ENCODE data around the gene USP34. TPM values are rescaled to one million over a fixed set of nuclear protein-coding genes. Genes with fewer than 3 reads are reported as not detected.
"Not testable (repeated sequence)": the region's sequence is repeated elsewhere in the genome, so short reads cannot be mapped to it uniquely, and the experiment has no call there.

The USP34 gene
- polyA plus RNA-seq, 3 donors = 20.8 to 58.5 (median 32.9) TPM

- no peak overlapping the region for H3K27ac ChIP-seq (ENCODE audit: low read depth, low read length)
- 36 to 100% (median 100%) methylated on average over 1 of the region's 1 CpG for WGBS, 3 donors
Observed at GRCh38 chr2:61404438-61404837, 66.4 kb downstream of the USP34 start.

GRCh38 chr2:61398413-61398812 lies 72.5 kb downstream of the USP34 start:
- 94 to 97% (median 96%) methylated on average over 12 of the region's 12 CpGs for WGBS, 3 donors
- H3K27ac ChIP-seq (ENCODE audit: low read depth, low read length) = no peak overlapping the region

- WGBS, 3 donors = 73 to 93% (median 78%) methylated on average over 4 of the region's 4 CpGs
- no peak overlapping the region for H3K27ac ChIP-seq (ENCODE audit: low read depth, low read length)
Observed at GRCh38 chr2:61396005-61396404, 74.9 kb downstream of the USP34 start.

- WGBS, 3 donors = 97 to 98% (median 97%) methylated on average over 7 of the region's 7 CpGs
Observed at GRCh38 chr2:61387588-61387987, 83.3 kb downstream of the USP34 start.

GRCh38 chr2:61380882-61381197 lies 90.0 kb downstream of the USP34 start:
- H3K27ac ChIP-seq (ENCODE audit: low read depth, low read length) = not testable (repeated sequence)
- 93 to 99% (median 96%) methylated on average over 4 of the region's 4 CpGs for WGBS, 3 donors

More at GRCh38 chr2:61387588-61387987, 83.3 kb downstream of the USP34 start:
- H3K27ac ChIP-seq (ENCODE audit: low read depth, low read length) = not testable (repeated sequence)

GRCh38 chr2:61380056-61380881 lies 90.6 kb downstream of the USP34 start:
- 88 to 98% (median 91%) methylated on average over 4 of the region's 4 CpGs for WGBS, 3 donors
- no peak overlapping the region for H3K27ac ChIP-seq (ENCODE audit: low read depth, low read length)

- WGBS, 3 donors = 79 to 88% (median 87%) methylated on average over 2 of the region's 2 CpGs
- H3K27ac ChIP-seq (ENCODE audit: low read depth, low read length) = no peak overlapping the region
Observed at GRCh38 chr2:61379521-61379920, 91.4 kb downstream of the USP34 start.

- WGBS, 3 donors = 97% methylated on average over 5 of the region's 5 CpGs
Observed at GRCh38 chr2:61378281-61378680, 92.6 kb downstream of the USP34 start.

GRCh38 chr2:61377046-61377445 lies 93.8 kb downstream of the USP34 start:
- 0 to 52% (median 47%) methylated on average over 1 of the region's 1 CpG for WGBS, 3 donors
- H3K27ac ChIP-seq (ENCODE audit: low read depth, low read length) = no peak overlapping the region

More at GRCh38 chr2:61378281-61378680, 92.6 kb downstream of the USP34 start:
- H3K27ac ChIP-seq (ENCODE audit: low read depth, low read length) = no peak overlapping the region

GRCh38 chr2:61376211-61376610 lies 94.7 kb downstream of the USP34 start:
- WGBS, 3 donors = 98 to 99% (median 99%) methylated on average over 4 of the region's 4 CpGs
- no peak overlapping the region for H3K27ac ChIP-seq (ENCODE audit: low read depth, low read length)

- H3K27ac ChIP-seq (ENCODE audit: low read depth, low read length) = no peak overlapping the region
Observed at GRCh38 chr2:61371027-61371426, 99.9 kb downstream of the USP34 start.

GRCh38 chr2:61368687-61369665 lies 101.9 kb downstream of the USP34 start:
- WGBS, 3 donors = 94 to 95% (median 95%) methylated on average over 14 of the region's 14 CpGs
- no peak overlapping the region for H3K27ac ChIP-seq (ENCODE audit: low read depth, low read length)

- 83% methylated on average over 12 of the region's 12 CpGs for WGBS, 3 donors
- no peak overlapping the region for H3K27ac ChIP-seq (ENCODE audit: low read depth, low read length)
Observed at GRCh38 chr2:61367177-61367576, 103.7 kb downstream of the USP34 start.

GRCh38 chr2:61363580-61363979 lies 107.3 kb downstream of the USP34 start:
- WGBS, 3 donors = 94 to 99% (median 98%) methylated on average over 2 of the region's 2 CpGs
- H3K27ac ChIP-seq (ENCODE audit: low read depth, low read length) = no peak overlapping the region

- WGBS, 3 donors = 97 to 100% (median 98%) methylated on average over 1 of the region's 1 CpG
Observed at GRCh38 chr2:61362873-61363272, 108.0 kb downstream of the USP34 start.

GRCh38 chr2:61361068-61361467 lies 109.8 kb downstream of the USP34 start:
- WGBS, 3 donors = 83 to 96% (median 92%) methylated on average over 1 of the region's 1 CpG
- H3K27ac ChIP-seq (ENCODE audit: low read depth, low read length) = no peak overlapping the region

More at GRCh38 chr2:61362873-61363272, 108.0 kb downstream of the USP34 start:
- H3K27ac ChIP-seq (ENCODE audit: low read depth, low read length) = no peak overlapping the region

- H3K27ac ChIP-seq (ENCODE audit: low read depth, low read length) = no peak overlapping the region
Observed at GRCh38 chr2:61359058-61359457, 111.8 kb downstream of the USP34 start.

- WGBS, 3 donors = 79 to 98% (median 81%) methylated on average over 6 of the region's 6 CpGs
- H3K27ac ChIP-seq (ENCODE audit: low read depth, low read length) = no peak overlapping the region
Observed at GRCh38 chr2:61357681-61358080, 113.2 kb downstream of the USP34 start.

GRCh38 chr2:61356958-61357350 lies 113.9 kb downstream of the USP34 start:
- WGBS, 3 donors = 81 to 84% (median 82%) methylated on average over 1 of the region's 1 CpG
- no peak overlapping the region for H3K27ac ChIP-seq (ENCODE audit: low read depth, low read length)

Data from adipose tissue (tissue), 3 donors.